GM12892 (cell line): ENCODE data around the gene B3GALNT2.
"Not testable (repeated sequence)": the region's sequence is repeated elsewhere in the genome, so short reads cannot be mapped to it uniquely, and the experiment has no call there.

ENCODE experiments used
- POLR2A ChIP-seq: IDR thresholded peaks from 2 replicates; pipeline ENCODE4 v1.6.1; 2011; ENCODE audit warnings: low read depth, low read length, control low read depth
- POLR2AphosphoS5 ChIP-seq: IDR thresholded peaks from 2 replicates; pipeline ENCODE4 v1.6.1; 2011; ENCODE audit warnings: low read depth, low read length, control low read depth

DNA sequence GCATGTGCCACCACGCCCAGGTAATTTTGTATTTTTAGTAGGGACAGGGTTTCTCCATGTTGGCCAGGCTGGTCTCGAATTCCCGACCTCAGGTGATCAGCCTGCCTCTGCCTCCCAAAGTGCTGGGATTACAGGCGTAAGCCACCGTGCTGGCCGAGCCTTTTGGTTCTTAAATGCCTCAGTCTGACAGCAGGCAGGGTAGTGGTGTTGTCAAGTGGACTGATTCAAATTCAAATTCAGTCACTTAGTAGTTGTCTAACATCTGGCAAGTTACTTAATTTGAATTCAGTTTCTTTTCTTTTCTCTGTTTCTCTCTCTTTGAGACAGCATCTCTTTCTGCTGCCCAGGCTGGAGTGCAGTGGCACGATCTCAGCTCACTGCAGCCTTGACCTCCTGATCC is 38.6 kb upstream of the B3GALNT2 start:
- TF ChIP-seq POLR2AphosphoS5, POLR2A: not testable (repeated sequence)
